GM12873 (cell line): Measurements from ENCODE around the gene SMIM21.

Experiments used
- TF ChIP-seq, protein P1 (sequence below): IDR thresholded peaks from 2 replicates; pipeline ENCODE4 v1.5.1; 2012; ENCODE audit warnings: low read depth, mild to moderate bottlenecking, moderate library complexity, low read length, control low read depth; ENCODE audit not compliant: insufficient read depth; ENCODE audit errors: missing control alignments

Gene SMIM21

GRCh38 chr18:75377258-75377657, 50.2 kb downstream of the SMIM21 start:
- TF ChIP-seq, protein P1, sequence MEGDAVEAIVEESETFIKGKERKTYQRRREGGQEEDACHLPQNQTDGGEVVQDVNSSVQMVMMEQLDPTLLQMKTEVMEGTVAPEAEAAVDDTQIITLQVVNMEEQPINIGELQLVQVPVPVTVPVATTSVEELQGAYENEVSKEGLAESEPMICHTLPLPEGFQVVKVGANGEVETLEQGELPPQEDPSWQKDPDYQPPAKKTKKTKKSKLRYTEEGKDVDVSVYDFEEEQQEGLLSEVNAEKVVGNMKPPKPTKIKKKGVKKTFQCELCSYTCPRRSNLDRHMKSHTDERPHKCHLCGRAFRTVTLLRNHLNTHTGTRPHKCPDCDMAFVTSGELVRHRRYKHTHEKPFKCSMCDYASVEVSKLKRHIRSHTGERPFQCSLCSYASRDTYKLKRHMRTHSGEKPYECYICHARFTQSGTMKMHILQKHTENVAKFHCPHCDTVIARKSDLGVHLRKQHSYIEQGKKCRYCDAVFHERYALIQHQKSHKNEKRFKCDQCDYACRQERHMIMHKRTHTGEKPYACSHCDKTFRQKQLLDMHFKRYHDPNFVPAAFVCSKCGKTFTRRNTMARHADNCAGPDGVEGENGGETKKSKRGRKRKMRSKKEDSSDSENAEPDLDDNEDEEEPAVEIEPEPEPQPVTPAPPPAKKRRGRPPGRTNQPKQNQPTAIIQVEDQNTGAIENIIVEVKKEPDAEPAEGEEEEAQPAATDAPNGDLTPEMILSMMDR, result no peak

GRCh38 chr18:75376004-75376403, 51.5 kb downstream of the SMIM21 start:
- TF ChIP-seq, protein P1, result no peak

- TF ChIP-seq, protein P1, result no peak
Measured at GRCh38 chr18:75375341-75375740, 52.2 kb downstream of the SMIM21 start.

DNA sequence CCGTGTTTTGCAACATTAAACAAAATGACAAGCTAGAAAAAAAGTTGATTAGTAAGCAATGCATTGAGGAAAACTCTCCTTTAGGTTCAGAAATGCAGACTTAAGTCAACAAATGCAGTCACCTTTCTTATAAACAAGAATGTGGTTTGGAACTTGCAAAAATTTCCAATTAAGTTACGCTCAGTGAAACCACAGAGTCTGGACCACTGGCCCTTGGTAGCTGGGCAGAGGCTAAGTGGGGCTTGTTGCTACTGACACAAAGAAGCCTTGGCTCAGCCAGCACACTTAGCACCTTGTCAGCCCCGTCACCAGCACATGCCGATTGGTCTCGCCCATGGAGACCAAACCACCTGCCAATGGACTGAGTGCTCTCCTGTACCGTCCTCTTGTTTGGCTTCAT, 53.0 kb downstream of the SMIM21 start:
- TF ChIP-seq, protein P1, result no peak

- TF ChIP-seq, protein P1, result no peak
Measured at GRCh38 chr18:75369026-75369721, 58.3 kb downstream of the SMIM21 start.

GRCh38 chr18:75365837-75366236, 61.7 kb downstream of the SMIM21 start:
- TF ChIP-seq, protein P1, result peak; percentile 36

GRCh38 chr18:75365254-75365629, 62.3 kb downstream of the SMIM21 start:
- TF ChIP-seq, protein P1, result no peak
